ENCODE data around the gene RYR1.
A peak's percentile ranks its signal among the peaks of the same experiment; 100 is the strongest.
"Not testable (repeated sequence)": the region's sequence is repeated elsewhere in the genome, so short reads cannot be mapped to it uniquely, and the experiment has no call there.

The RYR1 gene

GRCh38 chr19:38502410-38503076, 69.1 kb downstream of the RYR1 start:
- Histone ChIP-seq H3K4me1 (ENCODE audit: control insufficient read depth, insufficient read depth, low read length) (peaks cover 4% of the 10 kb centered on the region), H3K9me3 (ENCODE audit: control insufficient read depth, insufficient read depth, low read length) (no peaks in the 10 kb centered on the region), H3K27me3 (ENCODE audit: control insufficient read depth, insufficient read depth, low read length) (no peaks in the 10 kb centered on the region), H3K36me3 (ENCODE audit: control insufficient read depth, insufficient read depth, low read length) (peaks cover 35% of the 10 kb centered on the region), H3K4me3 (ENCODE audit: low read depth, low read length) (no peak overlapping the region), H3K9ac (ENCODE audit: low read depth, low read length) (no peak overlapping the region)

GRCh38 chr19:38503077-38503410, 69.6 kb downstream of the RYR1 start:
- no peaks in the 10 kb centered on the region for H3K9me3 ChIP-seq (ENCODE audit: control insufficient read depth, insufficient read depth, low read length)
- H3K9ac ChIP-seq (ENCODE audit: low read depth, low read length): no peak overlapping the region
- no peaks in the 10 kb centered on the region for H3K27me3 ChIP-seq (ENCODE audit: control insufficient read depth, insufficient read depth, low read length)
- no peak overlapping the region for H3K4me3 ChIP-seq (ENCODE audit: low read depth, low read length)
- H3K36me3 ChIP-seq (ENCODE audit: control insufficient read depth, insufficient read depth, low read length): peaks cover 34% of the 10 kb centered on the region
- H3K4me1 ChIP-seq (ENCODE audit: control insufficient read depth, insufficient read depth, low read length): peaks cover 6% of the 10 kb centered on the region

- H3K4me1 ChIP-seq (ENCODE audit: control insufficient read depth, insufficient read depth, low read length): peaks cover 6% of the 10 kb centered on the region
- H3K36me3 ChIP-seq (ENCODE audit: control insufficient read depth, insufficient read depth, low read length): peaks cover 31% of the 10 kb centered on the region
- no peak overlapping the region for H3K9ac ChIP-seq (ENCODE audit: low read depth, low read length)
- H3K27me3 ChIP-seq (ENCODE audit: control insufficient read depth, insufficient read depth, low read length): no peaks in the 10 kb centered on the region
- no peak overlapping the region for H3K4me3 ChIP-seq (ENCODE audit: low read depth, low read length)
- no peaks in the 10 kb centered on the region for H3K9me3 ChIP-seq (ENCODE audit: control insufficient read depth, insufficient read depth, low read length)
Measured at GRCh38 chr19:38505958-38506357, 72.5 kb downstream of the RYR1 start.

GRCh38 chr19:38506375-38506722, 72.9 kb downstream of the RYR1 start:
- peaks cover 32% of the 10 kb centered on the region for H3K36me3 ChIP-seq (ENCODE audit: control insufficient read depth, insufficient read depth, low read length)
- H3K4me1 ChIP-seq (ENCODE audit: control insufficient read depth, insufficient read depth, low read length): peaks cover 6% of the 10 kb centered on the region
- H3K4me3 ChIP-seq (ENCODE audit: low read depth, low read length): peak overlapping the region; percentile 23
- no peak overlapping the region for H3K9ac ChIP-seq (ENCODE audit: low read depth, low read length)
- no peaks in the 10 kb centered on the region for H3K27me3 ChIP-seq (ENCODE audit: control insufficient read depth, insufficient read depth, low read length)
- H3K9me3 ChIP-seq (ENCODE audit: control insufficient read depth, insufficient read depth, low read length): no peaks in the 10 kb centered on the region

- Histone ChIP-seq H3K4me3 (ENCODE audit: low read depth, low read length) (peak overlapping the region; percentile 23), H3K9ac (ENCODE audit: low read depth, low read length) (no peak overlapping the region), H3K9me3 (ENCODE audit: control insufficient read depth, insufficient read depth, low read length) (no peaks in the 10 kb centered on the region), H3K4me1 (ENCODE audit: control insufficient read depth, insufficient read depth, low read length) (peaks cover 6% of the 10 kb centered on the region), H3K36me3 (ENCODE audit: control insufficient read depth, insufficient read depth, low read length) (peaks cover 37% of the 10 kb centered on the region), H3K27me3 (ENCODE audit: control insufficient read depth, insufficient read depth, low read length) (no peaks in the 10 kb centered on the region)
Measured at GRCh38 chr19:38506723-38507550, 73.4 kb downstream of the RYR1 start.

- peaks cover 41% of the 10 kb centered on the region for H3K36me3 ChIP-seq (ENCODE audit: control insufficient read depth, insufficient read depth, low read length)
Measured at GRCh38 chr19:38507551-38508127, 74.1 kb downstream of the RYR1 start.

GRCh38 chr19:38508507-38508906, 75.0 kb downstream of the RYR1 start:
- no peak overlapping the region for H3K4me3 ChIP-seq (ENCODE audit: low read depth, low read length)
- peaks cover 6% of the 10 kb centered on the region for H3K4me1 ChIP-seq (ENCODE audit: control insufficient read depth, insufficient read depth, low read length)
- H3K27me3 ChIP-seq (ENCODE audit: control insufficient read depth, insufficient read depth, low read length): no peaks in the 10 kb centered on the region
- H3K9me3 ChIP-seq (ENCODE audit: control insufficient read depth, insufficient read depth, low read length): no peaks in the 10 kb centered on the region
- peaks cover 35% of the 10 kb centered on the region for H3K36me3 ChIP-seq (ENCODE audit: control insufficient read depth, insufficient read depth, low read length)
- H3K9ac ChIP-seq (ENCODE audit: low read depth, low read length): no peak overlapping the region

More at GRCh38 chr19:38507551-38508127, 74.1 kb downstream of the RYR1 start:
- Histone ChIP-seq H3K4me1 (ENCODE audit: control insufficient read depth, insufficient read depth, low read length) (peaks cover 6% of the 10 kb centered on the region), H3K9me3 (ENCODE audit: control insufficient read depth, insufficient read depth, low read length) (no peaks in the 10 kb centered on the region), H3K9ac (ENCODE audit: low read depth, low read length) (no peak overlapping the region), H3K27me3 (ENCODE audit: control insufficient read depth, insufficient read depth, low read length) (no peaks in the 10 kb centered on the region), H3K4me3 (ENCODE audit: low read depth, low read length) (peak overlapping the region; percentile 22)

GRCh38 chr19:38509027-38509426, 75.5 kb downstream of the RYR1 start:
- Histone ChIP-seq H3K9ac (ENCODE audit: low read depth, low read length) (no peak overlapping the region), H3K36me3 (ENCODE audit: control insufficient read depth, insufficient read depth, low read length) (peaks cover 35% of the 10 kb centered on the region)

GRCh38 chr19:38511074-38511708, 77.7 kb downstream of the RYR1 start:
- Histone ChIP-seq H3K36me3 (ENCODE audit: control insufficient read depth, insufficient read depth, low read length) (peaks cover 39% of the 10 kb centered on the region), H3K27me3 (ENCODE audit: control insufficient read depth, insufficient read depth, low read length) (no peaks in the 10 kb centered on the region)

More at GRCh38 chr19:38509027-38509426, 75.5 kb downstream of the RYR1 start:
- H3K4me3 ChIP-seq (ENCODE audit: low read depth, low read length): no peak overlapping the region
- no peaks in the 10 kb centered on the region for H3K9me3 ChIP-seq (ENCODE audit: control insufficient read depth, insufficient read depth, low read length)
- H3K4me1 ChIP-seq (ENCODE audit: control insufficient read depth, insufficient read depth, low read length): peaks cover 6% of the 10 kb centered on the region
- H3K27me3 ChIP-seq (ENCODE audit: control insufficient read depth, insufficient read depth, low read length): no peaks in the 10 kb centered on the region

GRCh38 chr19:38512277-38512676, 78.8 kb downstream of the RYR1 start:
- no peak overlapping the region for H3K9ac ChIP-seq (ENCODE audit: low read depth, low read length)
- peaks cover 40% of the 10 kb centered on the region for H3K36me3 ChIP-seq (ENCODE audit: control insufficient read depth, insufficient read depth, low read length)
- peaks cover 2% of the 10 kb centered on the region for H3K4me1 ChIP-seq (ENCODE audit: control insufficient read depth, insufficient read depth, low read length)
- H3K27me3 ChIP-seq (ENCODE audit: control insufficient read depth, insufficient read depth, low read length): no peaks in the 10 kb centered on the region
- no peak overlapping the region for H3K4me3 ChIP-seq (ENCODE audit: low read depth, low read length)
- H3K9me3 ChIP-seq (ENCODE audit: control insufficient read depth, insufficient read depth, low read length): no peaks in the 10 kb centered on the region

More at GRCh38 chr19:38511074-38511708, 77.7 kb downstream of the RYR1 start:
- no peak overlapping the region for H3K9ac ChIP-seq (ENCODE audit: low read depth, low read length)
- no peaks in the 10 kb centered on the region for H3K9me3 ChIP-seq (ENCODE audit: control insufficient read depth, insufficient read depth, low read length)
- no peak overlapping the region for H3K4me3 ChIP-seq (ENCODE audit: low read depth, low read length)
- H3K4me1 ChIP-seq (ENCODE audit: control insufficient read depth, insufficient read depth, low read length): peaks cover 6% of the 10 kb centered on the region

GRCh38 chr19:38513156-38513555, 79.7 kb downstream of the RYR1 start:
- H3K27me3 ChIP-seq (ENCODE audit: control insufficient read depth, insufficient read depth, low read length): not testable (repeated sequence)

More at GRCh38 chr19:38513156-38513555, 79.7 kb downstream of the RYR1 start:
- H3K9me3 ChIP-seq (ENCODE audit: control insufficient read depth, insufficient read depth, low read length); H3K9ac ChIP-seq (ENCODE audit: low read depth, low read length); H3K4me1 ChIP-seq (ENCODE audit: control insufficient read depth, insufficient read depth, low read length); H3K4me3 ChIP-seq (ENCODE audit: low read depth, low read length): not testable (repeated sequence)
- peaks cover 35% of the 10 kb centered on the region for H3K36me3 ChIP-seq (ENCODE audit: control insufficient read depth, insufficient read depth, low read length)
